Measurements from ENCODE around the gene NOCT.

NOCT gene

GRCh38 chr4:139038874-139039443, 23.4 kb downstream of the NOCT start:
- no peak overlapping the region for H3K27ac ChIP-seq (ENCODE audit: low read depth, low read length)
- H4K8ac ChIP-seq (ENCODE audit: low read depth, low read length), result no peak overlapping the region
- H3K4me2 ChIP-seq (ENCODE audit: low read length), result no peak overlapping the region
- H3K27me3 ChIP-seq (ENCODE audit: insufficient read depth, low read length, poor library complexity), result no peaks in the 10 kb centered on the region
- H3K79me1 ChIP-seq (ENCODE audit: low read length), result peaks cover 10% of the 10 kb centered on the region
- H4K5ac ChIP-seq (ENCODE audit: low read length), result no peak overlapping the region
- no peak overlapping the region for H3K4ac ChIP-seq (ENCODE audit: low read depth, low read length)
- WGBS (ENCODE audit: extremely low coverage, insufficient coverage, low lambda C conversion rate), result no CpG with 5 or more reads among the region's 1 CpG
- no peak overlapping the region for H2BK120ac ChIP-seq (ENCODE audit: low read depth, low read length)
- H3K23ac ChIP-seq (ENCODE audit: low read length), result no peak overlapping the region
- no peaks in the 10 kb centered on the region for H3K4me1 ChIP-seq (ENCODE audit: control insufficient read depth, low read depth, low read length)
- no peak for DNase-seq
- H3K9ac ChIP-seq (ENCODE audit: low read length), result no peak overlapping the region
- H2BK5ac ChIP-seq (ENCODE audit: low read length), result no peak overlapping the region
- no peak overlapping the region for H3K4me3 ChIP-seq (ENCODE audit: low read length)
- H2BK15ac ChIP-seq (replicated peaks; ENCODE audit: low read depth), result no peak overlapping the region
- H3K36me3 ChIP-seq (ENCODE audit: control insufficient read depth, insufficient read depth, low read length), result peaks cover 2% of the 10 kb centered on the region
- no peak overlapping the region for H2AK5ac ChIP-seq (ENCODE audit: low read length)
- H3K79me2 ChIP-seq (ENCODE audit: control insufficient read depth, insufficient read depth, low read length), result peaks cover 64% of the 10 kb centered on the region
- H3K56ac ChIP-seq (ENCODE audit: low read length), result no peak overlapping the region
- no peak overlapping the region for H3K18ac ChIP-seq (ENCODE audit: low read length)

GRCh38 chr4:139042981-139043460, 27.4 kb downstream of the NOCT start:
- H3K4me3 ChIP-seq (ENCODE audit: low read length), result no peak overlapping the region
- no peak overlapping the region for H3K4ac ChIP-seq (ENCODE audit: low read depth, low read length)
- H3K4me2 ChIP-seq (ENCODE audit: low read length), result no peak overlapping the region
- no CpG with 5 or more reads among the region's 10 CpGs for WGBS (ENCODE audit: extremely low coverage, insufficient coverage, low lambda C conversion rate)
- no peak overlapping the region for H3K9ac ChIP-seq (ENCODE audit: low read length)
- no peak overlapping the region for H4K5ac ChIP-seq (ENCODE audit: low read length)
- H4K8ac ChIP-seq (ENCODE audit: low read depth, low read length), result no peak overlapping the region
- no peak overlapping the region for H3K27ac ChIP-seq (ENCODE audit: low read depth, low read length)
- no peak overlapping the region for H2BK120ac ChIP-seq (ENCODE audit: low read depth, low read length)
- H3K36me3 ChIP-seq (ENCODE audit: control insufficient read depth, insufficient read depth, low read length), result peaks cover 12% of the 10 kb centered on the region
- H3K23ac ChIP-seq (ENCODE audit: low read length), result no peak overlapping the region
- peaks cover 36% of the 10 kb centered on the region for H3K79me2 ChIP-seq (ENCODE audit: control insufficient read depth, insufficient read depth, low read length)
- no peak overlapping the region for H3K56ac ChIP-seq (ENCODE audit: low read length)
- H2AK5ac ChIP-seq (ENCODE audit: low read length), result no peak overlapping the region
- H3K4me1 ChIP-seq (ENCODE audit: control insufficient read depth, low read depth, low read length), result no peaks in the 10 kb centered on the region
- no peaks in the 10 kb centered on the region for H3K27me3 ChIP-seq (ENCODE audit: insufficient read depth, low read length, poor library complexity)
- no peak overlapping the region for H2BK5ac ChIP-seq (ENCODE audit: low read length)
- no peak overlapping the region for H3K18ac ChIP-seq (ENCODE audit: low read length)
- peaks cover 14% of the 10 kb centered on the region for H3K79me1 ChIP-seq (ENCODE audit: low read length)
- no peak overlapping the region for H2BK15ac ChIP-seq (replicated peaks; ENCODE audit: low read depth)
- DNase-seq, result no peak

- Histone ChIP-seq H4K8ac (ENCODE audit: low read depth, low read length) (no peak overlapping the region), H3K9ac (ENCODE audit: low read length) (no peak overlapping the region), H3K4ac (ENCODE audit: low read depth, low read length) (no peak overlapping the region), H3K79me2 (ENCODE audit: control insufficient read depth, insufficient read depth, low read length) (peaks cover 30% of the 10 kb centered on the region), H3K27me3 (ENCODE audit: insufficient read depth, low read length, poor library complexity) (no peaks in the 10 kb centered on the region), H3K27ac (ENCODE audit: low read depth, low read length) (no peak overlapping the region), H3K4me1 (ENCODE audit: control insufficient read depth, low read depth, low read length) (no peaks in the 10 kb centered on the region), H3K4me3 (ENCODE audit: low read length) (no peak overlapping the region), H4K5ac (ENCODE audit: low read length) (no peak overlapping the region), H2AK5ac (ENCODE audit: low read length) (no peak overlapping the region), H3K79me1 (ENCODE audit: low read length) (peaks cover 14% of the 10 kb centered on the region), H2BK5ac (ENCODE audit: low read length) (no peak overlapping the region), H2BK120ac (ENCODE audit: low read depth, low read length) (no peak overlapping the region), H3K4me2 (ENCODE audit: low read length) (no peak overlapping the region), H3K18ac (ENCODE audit: low read length) (no peak overlapping the region), H3K23ac (ENCODE audit: low read length) (no peak overlapping the region), H3K56ac (ENCODE audit: low read length) (no peak overlapping the region), H2BK15ac (replicated peaks; ENCODE audit: low read depth) (no peak overlapping the region), H3K36me3 (ENCODE audit: control insufficient read depth, insufficient read depth, low read length) (peaks cover 12% of the 10 kb centered on the region)
- no CpG with 5 or more reads among the region's 2 CpGs for WGBS (ENCODE audit: extremely low coverage, insufficient coverage, low lambda C conversion rate)
- no peak for DNase-seq
These were observed 28.7 kb downstream of the NOCT start for GRCh38 chr4:139044291-139044690.

- Histone ChIP-seq H3K36me3 (ENCODE audit: control insufficient read depth, insufficient read depth, low read length) (peaks cover 12% of the 10 kb centered on the region), H3K56ac (ENCODE audit: low read length) (no peak overlapping the region), H4K5ac (ENCODE audit: low read length) (no peak overlapping the region), H2BK120ac (ENCODE audit: low read depth, low read length) (no peak overlapping the region), H3K9ac (ENCODE audit: low read length) (no peak overlapping the region), H3K4me1 (ENCODE audit: control insufficient read depth, low read depth, low read length) (no peaks in the 10 kb centered on the region), H3K27me3 (ENCODE audit: insufficient read depth, low read length, poor library complexity) (no peaks in the 10 kb centered on the region), H2BK5ac (ENCODE audit: low read length) (no peak overlapping the region), H3K4me3 (ENCODE audit: low read length) (no peak overlapping the region), H3K79me2 (ENCODE audit: control insufficient read depth, insufficient read depth, low read length) (peaks cover 12% of the 10 kb centered on the region), H2BK15ac (replicated peaks; ENCODE audit: low read depth) (no peak overlapping the region), H3K79me1 (ENCODE audit: low read length) (peaks cover 10% of the 10 kb centered on the region), H3K18ac (ENCODE audit: low read length) (no peak overlapping the region), H2AK5ac (ENCODE audit: low read length) (no peak overlapping the region), H3K27ac (ENCODE audit: low read depth, low read length) (no peak overlapping the region), H3K4ac (ENCODE audit: low read depth, low read length) (no peak overlapping the region), H4K8ac (ENCODE audit: low read depth, low read length) (no peak overlapping the region), H3K23ac (ENCODE audit: low read length) (no peak overlapping the region), H3K4me2 (ENCODE audit: low read length) (no peak overlapping the region)
- DNase-seq, result no peak
- no CpG with 5 or more reads among the region's 3 CpGs for WGBS (ENCODE audit: extremely low coverage, insufficient coverage, low lambda C conversion rate)
These were observed 32.4 kb downstream of the NOCT start for GRCh38 chr4:139048026-139048425.

GRCh38 chr4:139050446-139050845, 34.9 kb downstream of the NOCT start:
- Histone ChIP-seq H3K9ac (ENCODE audit: low read length) (no peak overlapping the region), H3K4me3 (ENCODE audit: low read length) (no peak overlapping the region), H2BK120ac (ENCODE audit: low read depth, low read length) (no peak overlapping the region), H3K27ac (ENCODE audit: low read depth, low read length) (no peak overlapping the region), H4K8ac (ENCODE audit: low read depth, low read length) (no peak overlapping the region), H2BK15ac (replicated peaks; ENCODE audit: low read depth) (no peak overlapping the region), H3K79me2 (ENCODE audit: control insufficient read depth, insufficient read depth, low read length) (no peaks in the 10 kb centered on the region), H3K4me1 (ENCODE audit: control insufficient read depth, low read depth, low read length) (no peaks in the 10 kb centered on the region), H3K18ac (ENCODE audit: low read length) (no peak overlapping the region), H3K27me3 (ENCODE audit: insufficient read depth, low read length, poor library complexity) (no peaks in the 10 kb centered on the region), H2AK5ac (ENCODE audit: low read length) (no peak overlapping the region), H3K23ac (ENCODE audit: low read length) (no peak overlapping the region), H4K5ac (ENCODE audit: low read length) (no peak overlapping the region), H3K56ac (ENCODE audit: low read length) (no peak overlapping the region), H3K4ac (ENCODE audit: low read depth, low read length) (no peak overlapping the region), H2BK5ac (ENCODE audit: low read length) (no peak overlapping the region), H3K36me3 (ENCODE audit: control insufficient read depth, insufficient read depth, low read length) (peaks cover 4% of the 10 kb centered on the region), H3K4me2 (ENCODE audit: low read length) (no peak overlapping the region), H3K79me1 (ENCODE audit: low read length) (peaks cover 9% of the 10 kb centered on the region)
- no peak for DNase-seq
- WGBS (ENCODE audit: extremely low coverage, insufficient coverage, low lambda C conversion rate), result no CpG with 5 or more reads among the region's 2 CpGs

- H4K8ac ChIP-seq (ENCODE audit: low read depth, low read length), result no peak overlapping the region
- no peak overlapping the region for H3K18ac ChIP-seq (ENCODE audit: low read length)
- H3K36me3 ChIP-seq (ENCODE audit: control insufficient read depth, insufficient read depth, low read length), result peaks cover 2% of the 10 kb centered on the region
- H2AK5ac ChIP-seq (ENCODE audit: low read length), result no peak overlapping the region
- no peak overlapping the region for H3K4me2 ChIP-seq (ENCODE audit: low read length)
- no peak overlapping the region for H2BK120ac ChIP-seq (ENCODE audit: low read depth, low read length)
- no peak overlapping the region for H3K9ac ChIP-seq (ENCODE audit: low read length)
- peaks cover 14% of the 10 kb centered on the region for H3K79me1 ChIP-seq (ENCODE audit: low read length)
- no peak overlapping the region for H2BK5ac ChIP-seq (ENCODE audit: low read length)
- DNase-seq, result no peak
- no peak overlapping the region for H3K4me3 ChIP-seq (ENCODE audit: low read length)
- H3K4me1 ChIP-seq (ENCODE audit: control insufficient read depth, low read depth, low read length), result no peaks in the 10 kb centered on the region
- H3K79me2 ChIP-seq (ENCODE audit: control insufficient read depth, insufficient read depth, low read length), result no peaks in the 10 kb centered on the region
- no peaks in the 10 kb centered on the region for H3K27me3 ChIP-seq (ENCODE audit: insufficient read depth, low read length, poor library complexity)
- no peak overlapping the region for H3K27ac ChIP-seq (ENCODE audit: low read depth, low read length)
- WGBS (ENCODE audit: extremely low coverage, insufficient coverage, low lambda C conversion rate), result no CpG with 5 or more reads among the region's 1 CpG
- H3K23ac ChIP-seq (ENCODE audit: low read length), result no peak overlapping the region
- no peak overlapping the region for H2BK15ac ChIP-seq (replicated peaks; ENCODE audit: low read depth)
- no peak overlapping the region for H3K56ac ChIP-seq (ENCODE audit: low read length)
- no peak overlapping the region for H3K4ac ChIP-seq (ENCODE audit: low read depth, low read length)
- no peak overlapping the region for H4K5ac ChIP-seq (ENCODE audit: low read length)
These were observed 38.3 kb downstream of the NOCT start for GRCh38 chr4:139053909-139054308.
